WERI-Rb-1 (cell line): Measurements from ENCODE around the gene RFC3.

Source experiments
- DNase-seq: peaks from one replicate; pipeline ENCODE4 v3.0.0-alpha.2; 2020
- H3K27ac ChIP-seq: fragments of 250-450 bp; sonication (Bioruptor Pico); 2 replicates; pipeline ENCODE4 v1.5.1; 2020; ENCODE audit warnings: mild to moderate bottlenecking, moderate library complexity
- H3K27me3 ChIP-seq: fragments of 250-450 bp; sonication (Bioruptor Pico); 2 replicates; pipeline ENCODE4 v1.5.1; 2021; ENCODE audit warnings: mild to moderate bottlenecking, low read depth, moderate library complexity; ENCODE audit not compliant: insufficient read depth, severe bottlenecking
- H3K36me3 ChIP-seq: fragments of 250-450 bp; sonication (Bioruptor Pico); 2 replicates; pipeline ENCODE4 v1.5.1; 2020; ENCODE audit warnings: mild to moderate bottlenecking, moderate library complexity
- H3K4me3 ChIP-seq: 2 replicates; pipeline ENCODE4 v1.5.1; 2011; ENCODE audit warnings: low read depth, mild to moderate bottlenecking, control low read depth, low read length
- H3K9me3 ChIP-seq: fragments of 250-450 bp; sonication (Bioruptor Pico); 2 replicates; pipeline ENCODE4 v1.5.1; 2021; ENCODE audit warnings: mild to moderate bottlenecking, moderate library complexity; ENCODE audit not compliant: severe bottlenecking
- CTCF ChIP-seq: IDR thresholded peaks from 2 replicates; pipeline ENCODE4 v1.5.1; 2011; ENCODE audit warnings: low read depth, mild to moderate bottlenecking, control low read depth, inconsistent platforms, low read length

Gene RFC3

GRCh38 chr13:33817901-33818706 lies at the start of gene RFC3:
Gene RFC3 (plus strand): TSS chr13:33818149. CDS start chr13:33818179, 30 bp downstream.
- Histone ChIP-seq H3K36me3 (peaks cover 28% of the 10 kb centered on the region), H3K27me3 (no peaks in the 10 kb centered on the region), H3K27ac (peak within 1 kb of the TSS; percentile 92), H3K9me3 (no peaks in the 10 kb centered on the region), H3K4me3 (peak within 1 kb of the TSS; percentile 89)
- peak; percentile 94 for DNase-seq
- TF ChIP-seq CTCF, result no peak

GRCh38 chr13:33771296-33771695 lies 46.7 kb upstream of the RFC3 start:
- no peaks in the 10 kb centered on the region for H3K27me3 ChIP-seq
- H3K27ac ChIP-seq, result no peak overlapping the region
- no peak for DNase-seq
- H3K9me3 ChIP-seq, result peaks cover 4% of the 10 kb centered on the region
- H3K36me3 ChIP-seq, result no peaks in the 10 kb centered on the region
- no peak for TF ChIP-seq CTCF
- H3K4me3 ChIP-seq, result no peak overlapping the region

- Histone ChIP-seq H3K9me3 (no peaks in the 10 kb centered on the region), H3K4me3 (no peak overlapping the region), H3K27me3 (no peaks in the 10 kb centered on the region), H3K36me3 (no peaks in the 10 kb centered on the region), H3K27ac (no peak overlapping the region)
- no peak for TF ChIP-seq CTCF
- no peak for DNase-seq
Measured at GRCh38 chr13:33773790-33774462, 44.0 kb upstream of the RFC3 start.

- no peaks in the 10 kb centered on the region for H3K27me3 ChIP-seq
- no peak for TF ChIP-seq CTCF
- peaks cover under 1% of the 10 kb centered on the region for H3K9me3 ChIP-seq
- no peaks in the 10 kb centered on the region for H3K36me3 ChIP-seq
- no peak for DNase-seq
- H3K4me3 ChIP-seq, result no peak overlapping the region
- no peak overlapping the region for H3K27ac ChIP-seq
Measured at GRCh38 chr13:33775339-33776108, 42.4 kb upstream of the RFC3 start.

- no peak for DNase-seq
Measured at GRCh38 chr13:33776239-33776881, 41.6 kb upstream of the RFC3 start.

More at GRCh38 chr13:33776239-33776881, 41.6 kb upstream of the RFC3 start:
- no peak for TF ChIP-seq CTCF
- Histone ChIP-seq H3K4me3 (no peak overlapping the region), H3K27me3 (no peaks in the 10 kb centered on the region), H3K36me3 (no peaks in the 10 kb centered on the region), H3K27ac (no peak overlapping the region), H3K9me3 (peaks cover 3% of the 10 kb centered on the region)
